HG03039 (cell line): Measurements from ENCODE around the gene EWSR1.

Experiments used
- ATAC-seq: cut with Tn5 transposase; IDR thresholded peaks from one replicate; pipeline ENCODE4 v1.9.1; 2021; ENCODE audit warnings: mild to moderate bottlenecking, moderate library complexity; ENCODE audit not compliant: unreplicated experiment

EWSR1 gene

DNA sequence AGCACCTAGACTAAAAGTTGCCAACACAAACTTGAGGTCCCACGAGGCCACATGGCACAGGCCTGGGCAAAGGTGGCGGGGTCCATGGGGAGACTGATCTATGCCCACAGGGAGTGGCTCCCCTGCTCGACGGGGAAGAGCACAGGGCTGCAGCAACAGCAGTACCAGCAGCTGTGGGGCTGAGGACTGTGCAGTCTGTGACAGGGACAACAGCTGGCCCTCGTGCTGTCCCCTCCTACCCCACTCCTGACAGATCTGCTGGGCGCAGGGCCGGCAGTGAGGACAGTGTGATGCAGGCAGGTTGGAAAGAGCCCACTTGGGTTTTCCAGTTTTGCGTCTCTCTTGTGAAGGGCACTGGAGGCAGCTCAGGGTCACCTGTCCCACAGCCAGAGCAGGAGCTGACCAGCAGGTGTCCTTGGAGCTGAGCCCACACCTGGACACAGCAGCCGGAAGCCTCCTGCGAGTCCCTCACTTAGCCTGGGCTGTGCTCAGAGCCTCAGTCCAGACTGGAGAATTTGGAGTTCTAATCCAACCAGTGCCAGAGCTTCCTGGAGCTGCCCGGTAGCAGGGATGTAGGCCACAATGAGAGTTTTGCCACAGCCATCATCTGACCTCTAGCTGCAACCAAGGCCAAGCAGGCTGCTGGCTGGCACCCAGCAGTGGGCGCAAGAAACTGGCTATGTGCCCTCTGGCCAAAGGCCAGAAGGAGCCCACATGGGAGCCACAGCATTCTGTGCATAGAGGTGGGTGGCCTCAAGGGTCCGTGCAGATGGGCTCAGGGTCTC lies 34.8 kb downstream of the EWSR1 start:
- ATAC-seq: no peak

DNA sequence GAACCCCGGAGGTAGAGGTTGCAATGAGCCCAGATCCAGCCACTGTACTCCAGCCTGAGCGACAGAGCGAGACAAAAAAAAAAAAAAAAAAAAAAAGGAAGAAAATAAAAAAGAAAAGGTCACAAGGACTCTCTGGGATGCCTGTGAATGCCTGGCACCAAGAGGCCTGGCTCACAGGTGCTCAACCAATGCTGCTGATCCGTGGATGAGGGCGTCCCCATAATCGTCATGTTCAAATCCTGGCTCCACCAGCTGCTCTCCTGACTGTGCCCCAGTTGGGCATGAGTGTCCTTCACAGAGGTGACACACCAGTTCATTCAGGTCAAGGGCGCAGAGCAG lies 37.7 kb downstream of the EWSR1 start:
- no peak for ATAC-seq

- no peak for ATAC-seq
Observed at GRCh38 chr22:29306175-29306834, 38.2 kb downstream of the EWSR1 start, which contains the start of gene GAS2L1. Gene GAS2L1, plus strand, starts transcription at chr22:29306650. Its CDS starts 1,456 bp downstream, at chr22:29308106.

DNA sequence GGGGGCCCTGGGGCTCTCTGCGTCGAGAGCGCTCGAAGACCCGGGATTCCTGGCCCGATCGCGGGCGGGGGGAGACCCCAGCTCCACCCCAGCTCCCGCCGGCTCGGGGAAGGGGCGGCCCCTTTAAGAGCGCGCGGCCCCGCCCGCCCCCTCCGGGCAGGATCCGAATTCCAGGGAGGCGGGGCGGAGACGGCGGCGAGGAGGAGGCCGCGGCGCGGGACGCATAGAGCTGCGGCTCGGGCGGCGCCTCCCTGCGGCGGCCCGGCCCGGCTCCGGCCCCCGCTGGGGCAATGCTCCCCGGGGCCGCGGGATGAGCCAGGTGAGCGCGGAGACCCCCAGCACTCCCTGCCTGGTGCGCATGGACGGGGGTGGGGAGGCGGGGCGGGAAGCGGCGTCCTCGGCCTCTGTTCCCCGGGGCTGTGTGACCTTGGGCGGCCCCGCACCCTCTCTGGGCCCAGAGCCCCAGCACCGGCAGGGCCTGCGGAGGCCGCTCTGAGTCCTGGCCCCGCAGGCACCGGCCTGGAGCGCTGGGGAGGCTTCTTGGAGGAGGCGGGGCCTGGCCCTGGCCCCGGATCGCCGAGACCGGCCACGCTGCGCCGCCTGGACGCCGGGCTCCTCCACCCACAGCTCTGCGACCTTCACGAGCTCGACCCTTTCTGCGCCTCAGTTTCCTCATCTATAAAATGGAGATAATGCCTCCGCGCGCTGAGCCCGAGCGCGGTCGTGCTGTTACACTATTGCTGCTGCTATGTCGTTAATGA lies 38.9 kb downstream of the EWSR1 start:
- ATAC-seq: no peak

GRCh38 chr22:29307596-29308147 lies 39.6 kb downstream of the EWSR1 start:
- ATAC-seq: no peak

DNA sequence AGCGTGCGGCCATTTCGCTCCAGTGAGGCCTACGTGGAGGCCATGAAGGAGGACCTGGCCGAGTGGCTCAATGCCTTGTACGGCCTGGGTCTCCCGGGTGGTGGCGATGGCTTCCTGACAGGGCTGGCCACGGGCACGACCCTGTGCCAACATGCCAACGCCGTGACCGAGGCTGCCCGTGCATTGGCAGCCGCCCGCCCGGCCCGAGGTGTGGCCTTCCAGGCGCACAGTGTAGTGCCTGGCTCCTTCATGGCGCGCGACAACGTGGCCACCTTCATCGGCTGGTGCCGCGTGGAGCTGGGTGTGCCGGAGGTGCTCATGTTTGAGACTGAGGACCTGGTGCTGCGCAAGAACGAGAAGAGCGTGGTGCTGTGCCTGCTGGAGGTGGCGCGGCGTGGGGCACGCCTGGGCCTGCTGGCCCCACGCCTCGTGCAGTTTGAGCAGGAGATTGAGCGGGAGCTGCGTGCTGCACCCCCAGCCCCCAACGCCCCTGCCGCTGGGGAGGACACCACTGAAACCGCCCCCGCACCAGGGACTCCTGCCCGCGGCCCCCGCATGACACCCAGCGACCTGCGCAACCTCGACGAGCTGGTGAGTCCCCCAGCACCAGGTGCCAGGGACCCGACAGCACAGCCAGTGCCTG lies 40.2 kb downstream of the EWSR1 start:
- no peak for ATAC-seq

- ATAC-seq: no peak
Observed at GRCh38 chr22:29308791-29309262, 40.8 kb downstream of the EWSR1 start.

- ATAC-seq: no peak
Observed at GRCh38 chr22:29309332-29310064, 41.4 kb downstream of the EWSR1 start.

DNA sequence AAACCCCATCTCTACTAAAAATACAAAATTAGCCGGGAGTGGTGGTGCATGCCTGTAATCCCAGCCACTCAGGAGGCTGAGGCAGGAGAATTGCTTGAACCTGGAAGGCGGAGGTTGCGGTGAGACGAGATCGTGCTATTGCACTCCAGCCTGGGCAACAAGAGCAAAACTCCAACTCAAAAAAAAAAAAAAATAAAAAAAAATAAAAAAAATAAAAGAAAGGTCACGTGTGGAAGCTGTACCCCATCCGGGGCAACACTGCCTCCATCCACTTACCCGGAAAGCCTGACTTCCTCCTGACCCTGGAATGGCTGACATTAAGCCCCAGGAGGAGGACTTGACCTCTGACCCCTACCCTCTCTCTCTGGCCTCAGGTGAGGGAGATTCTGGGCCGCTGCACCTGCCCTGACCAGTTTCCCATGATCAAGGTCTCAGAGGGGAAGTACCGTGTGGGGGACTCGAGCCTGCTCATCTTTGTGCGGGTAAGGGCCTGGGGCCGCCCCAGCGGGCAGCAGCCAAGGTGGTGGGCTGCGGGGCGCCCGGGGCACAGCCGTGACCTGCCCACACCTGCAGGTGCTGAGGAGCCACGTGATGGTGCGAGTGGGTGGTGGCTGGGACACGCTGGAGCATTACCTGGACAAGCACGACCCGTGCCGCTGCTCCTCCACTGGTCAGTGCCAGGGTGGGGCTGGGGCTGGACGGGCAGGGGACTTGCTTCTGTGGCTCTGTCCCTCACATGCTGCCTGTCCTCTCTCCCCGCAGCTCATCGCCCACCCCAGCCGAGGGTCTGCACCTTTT lies 42.2 kb downstream of the EWSR1 start:
- no peak for ATAC-seq

GRCh38 chr22:29310863-29311339 lies 42.8 kb downstream of the EWSR1 start:
- no peak for ATAC-seq

GRCh38 chr22:29311464-29312217 lies 43.6 kb downstream of the EWSR1 start:
- no peak for ATAC-seq

- no peak for ATAC-seq
Observed at GRCh38 chr22:29312218-29313125, 44.4 kb downstream of the EWSR1 start.

- no peak for ATAC-seq
Observed at GRCh38 chr22:29313126-29313575, 45.1 kb downstream of the EWSR1 start.

DNA sequence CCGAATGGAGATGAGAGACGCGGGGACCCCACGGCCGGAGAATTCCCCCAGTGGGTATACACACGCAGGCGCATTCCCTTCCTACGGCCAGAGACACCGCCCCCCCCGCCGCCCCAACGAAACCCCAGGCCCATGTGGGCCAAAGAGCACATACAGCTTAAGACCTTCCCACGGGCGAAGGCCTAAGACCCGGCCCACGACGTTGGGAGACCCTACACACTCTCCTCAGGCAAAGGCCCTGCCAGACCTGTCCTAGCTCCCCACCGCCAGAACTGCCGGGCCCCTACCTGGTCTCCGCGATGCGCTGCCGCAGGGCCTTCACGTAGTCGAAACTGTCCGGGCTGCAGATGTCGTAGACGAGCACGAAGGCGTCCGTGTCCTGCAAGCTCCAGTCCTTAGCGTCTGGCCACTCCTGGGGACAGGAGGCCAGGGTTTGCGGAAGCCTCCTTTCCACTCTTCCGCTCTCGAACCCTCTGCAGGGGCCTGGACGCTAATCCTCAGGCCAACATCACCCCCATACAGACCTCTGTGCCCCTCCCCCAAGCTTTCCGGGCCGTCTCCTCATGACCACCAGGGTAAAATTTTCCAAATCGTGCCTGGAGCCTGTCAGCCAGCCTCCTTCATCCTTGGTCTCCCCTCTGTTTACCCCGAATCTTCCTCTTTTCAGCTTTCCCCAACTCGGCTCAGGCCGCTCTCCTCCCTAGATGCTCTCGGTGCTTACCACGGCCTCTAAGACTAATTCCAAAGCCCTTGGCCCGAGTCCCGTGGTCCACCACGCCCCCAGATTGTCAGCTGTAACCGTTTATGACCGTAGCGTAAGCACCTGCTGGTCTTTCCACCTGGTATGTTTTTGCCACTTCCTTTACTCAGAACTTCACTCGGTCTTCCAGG lies 45.8 kb downstream of the EWSR1 start:
- ATAC-seq: no peak

DNA sequence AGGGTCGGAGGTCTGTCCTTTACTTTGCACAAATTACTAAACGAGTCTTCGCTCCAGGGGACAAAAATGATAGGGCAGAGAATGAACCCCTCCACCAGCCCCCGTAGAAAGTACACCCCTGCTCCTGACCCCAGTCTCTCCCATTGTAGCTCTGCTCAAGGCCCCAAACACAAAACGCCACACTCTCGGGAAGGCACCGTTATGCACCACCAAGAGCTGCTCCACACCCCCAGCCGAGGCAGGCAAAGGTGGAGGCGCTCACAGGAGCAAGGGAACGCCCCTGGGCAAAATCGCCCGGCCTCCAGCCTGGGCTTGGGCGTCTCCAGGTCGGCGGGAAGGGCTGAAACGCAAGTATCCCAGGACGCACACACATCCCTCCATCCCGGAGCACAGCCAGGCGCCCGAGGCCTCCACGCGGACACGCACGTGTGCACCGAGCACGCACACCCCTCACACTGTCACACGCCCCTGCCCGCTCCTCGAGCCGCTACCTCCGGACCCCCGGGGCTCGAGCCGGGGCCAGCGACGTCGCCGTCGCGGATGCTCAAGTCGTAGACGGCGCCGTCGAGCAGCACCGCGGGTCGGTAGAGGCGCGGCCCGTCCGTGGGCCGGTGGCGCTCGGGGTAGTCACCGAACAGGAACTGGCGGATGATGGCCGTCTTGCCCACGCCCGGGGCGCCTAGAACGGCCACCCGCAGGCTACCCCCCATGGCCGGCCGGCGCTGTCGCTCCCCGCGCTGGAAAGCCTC lies 46.6 kb downstream of the EWSR1 start:
- no peak for ATAC-seq
